Neural cell (in vitro differentiated cells): ENCODE results near the gene AGT.

Source experiments
- EP300 ChIP-seq: fragments of 450-650 bp; conservative IDR thresholded peaks from 2 replicates; pipeline ENCODE4 v1.6.1; 2014; ENCODE audit warnings: antibody characterized with exemption, mild to moderate bottlenecking, moderate library complexity; ENCODE audit not compliant: poor library complexity, severe bottlenecking
- EZH2 ChIP-seq: fragments of 200-600, 300-800 bp; shearing (Covaris generic), sonication (generic); IDR thresholded peaks from 2 replicates; pipeline ENCODE4 v1.6.1; 2014; ENCODE audit warnings: antibody characterized with exemption, low read length, borderline replicate concordance, mild to moderate bottlenecking; ENCODE audit not compliant: insufficient read depth, poor library complexity, severe bottlenecking
- POLR2AphosphoS5 ChIP-seq: IDR thresholded peaks from 2 replicates; pipeline ENCODE4 v1.6.1; 2012
- RAD21 ChIP-seq: fragments of 450-650 bp; conservative IDR thresholded peaks from 2 replicates; pipeline ENCODE4 v1.6.1; 2014; ENCODE audit warnings: antibody characterized with exemption, mild to moderate bottlenecking, moderate library complexity

DNA sequence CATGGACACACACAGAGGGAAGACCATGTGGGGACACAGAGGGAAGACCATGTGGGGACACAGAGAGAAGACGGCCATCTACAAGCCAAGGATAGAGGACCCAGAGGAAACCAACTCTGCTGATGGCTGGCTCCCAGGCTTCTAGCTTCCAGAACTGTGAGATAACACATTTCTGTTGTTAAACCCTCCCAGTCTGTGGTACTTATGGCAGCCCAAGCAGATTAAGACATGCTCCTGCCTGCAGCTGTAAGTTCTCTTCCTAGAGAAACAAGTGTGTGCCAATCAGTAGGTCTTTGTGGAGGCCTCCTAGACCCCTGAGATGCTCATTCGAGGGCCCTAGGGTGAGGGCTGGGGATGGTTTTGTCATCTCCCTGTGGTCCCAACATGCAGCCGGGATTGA is 2.7 kb downstream of the AGT start:
- TF ChIP-seq POLR2AphosphoS5 (no peak), RAD21 (no peak), EZH2 (no peak), EP300 (no peak)
